G401 (cell line): Measurements from ENCODE around the gene RNF223. TPM values are rescaled to one million over a fixed set of nuclear protein-coding genes. Genes with fewer than 3 reads are reported as not detected.
"Not testable (repeated sequence)": the region's sequence is repeated elsewhere in the genome, so short reads cannot be mapped to it uniquely, and the experiment has no call there.

ENCODE experiments used
- DNase-seq: peaks from one replicate; pipeline ENCODE4 v3.0.0-alpha.2; 2015; ENCODE audit warnings: low spot score
- in situ Hi-C: cut with HindIII; loops from 2 replicates; pipeline ENCODE4 v1.10.0; 2016; ENCODE audit warnings: low sequenced_read_pairs, mixed read lengths
- total RNA-seq: library from RNA; depleted of rRNA; stranded (reverse); fragments of >200 nt; shearing (Covaris generic); gene quantifications from 2 replicates; pipeline ENCODE4 v1.2.3, GENCODE V29; 2014

RNF223 gene
- total RNA-seq, 1 experiment from 2014 or later, result 3.5 TPM

DNA sequence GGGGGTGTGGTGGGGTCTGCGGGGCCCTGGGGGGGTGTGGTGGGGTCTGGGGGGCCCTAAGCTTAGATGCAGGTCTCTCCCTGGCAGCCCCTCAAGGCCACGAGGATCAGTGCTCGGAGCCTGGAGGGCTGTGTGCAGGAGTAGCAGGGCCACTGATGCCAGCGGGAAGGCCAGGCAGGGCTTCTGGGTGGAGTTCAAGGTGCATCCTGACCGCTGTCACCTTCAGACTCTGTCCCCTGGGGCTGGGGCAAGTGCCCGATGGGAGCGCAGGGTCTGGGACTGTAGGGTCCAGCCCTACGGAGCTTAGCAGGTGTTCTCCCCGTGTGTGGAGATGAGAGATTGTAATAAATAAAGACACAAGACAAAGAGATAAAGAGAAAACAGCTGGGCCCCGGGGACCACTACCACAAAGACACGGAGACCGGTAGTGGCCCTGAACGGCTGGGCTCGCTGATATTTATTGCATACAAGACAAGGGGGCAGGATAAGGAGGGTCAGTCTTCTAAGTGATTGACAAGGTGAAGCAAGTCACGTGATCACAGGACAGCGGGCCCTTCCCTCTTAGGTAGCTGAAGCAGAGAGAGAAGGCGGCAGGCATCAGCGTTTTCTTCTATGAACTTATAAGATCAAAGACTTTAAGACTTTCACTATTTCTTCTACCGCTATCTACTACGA lies 8.7 kb downstream of the RNF223 start:
- DNase-seq, result no peak
- in situ Hi-C loops, result no loop called here

DNA sequence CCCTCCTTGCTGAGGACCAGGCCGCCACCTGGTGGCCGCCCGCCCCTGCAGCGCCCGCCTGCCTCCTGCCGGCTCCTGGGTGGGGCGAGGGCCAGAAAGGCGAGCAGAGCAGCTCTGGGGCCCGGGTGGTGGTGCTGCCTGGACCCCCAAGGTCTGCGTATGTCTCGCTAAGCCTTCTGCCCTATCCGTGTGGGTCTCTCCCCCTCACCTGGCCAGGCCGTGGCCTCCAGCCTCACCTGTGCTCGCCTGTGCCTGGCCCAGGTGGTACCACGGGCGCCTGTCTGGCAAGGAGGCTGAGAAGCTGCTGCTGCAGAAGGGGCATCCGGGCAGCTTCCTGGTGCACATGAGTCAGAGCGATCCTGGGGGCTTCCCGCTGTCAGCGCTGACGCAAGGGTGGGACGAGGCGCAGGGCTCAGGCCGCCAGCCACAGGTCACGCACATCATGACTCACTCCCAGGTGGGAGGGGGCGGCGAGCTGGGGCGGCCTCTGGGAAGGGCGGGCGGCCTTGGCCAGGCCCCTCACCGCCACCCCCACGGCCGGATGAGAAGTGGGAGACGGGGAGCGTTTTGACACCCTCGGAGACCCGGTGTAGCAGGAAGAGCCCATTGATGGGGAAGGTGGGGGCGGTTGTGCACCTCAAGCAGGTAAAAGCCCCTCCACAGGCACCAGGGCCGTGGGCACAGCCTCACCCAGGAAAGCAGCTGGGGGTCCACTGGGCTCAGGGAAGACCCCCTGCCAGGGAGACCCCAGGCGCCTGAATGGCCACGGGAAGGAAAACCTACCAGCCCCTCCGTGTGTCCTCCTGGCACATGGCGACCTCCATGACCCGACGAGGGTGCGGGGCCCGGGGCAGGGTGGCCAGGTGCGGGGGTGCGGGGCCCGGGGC lies 9.9 kb downstream of the RNF223 start:
- DNase-seq, result no peak
- in situ Hi-C loops, result no loop called here

- in situ Hi-C loops, result no loop called here
- DNase-seq, result no peak
Measured at GRCh38 chr1:1063261-1063944, 10.7 kb downstream of the RNF223 start.

DNA sequence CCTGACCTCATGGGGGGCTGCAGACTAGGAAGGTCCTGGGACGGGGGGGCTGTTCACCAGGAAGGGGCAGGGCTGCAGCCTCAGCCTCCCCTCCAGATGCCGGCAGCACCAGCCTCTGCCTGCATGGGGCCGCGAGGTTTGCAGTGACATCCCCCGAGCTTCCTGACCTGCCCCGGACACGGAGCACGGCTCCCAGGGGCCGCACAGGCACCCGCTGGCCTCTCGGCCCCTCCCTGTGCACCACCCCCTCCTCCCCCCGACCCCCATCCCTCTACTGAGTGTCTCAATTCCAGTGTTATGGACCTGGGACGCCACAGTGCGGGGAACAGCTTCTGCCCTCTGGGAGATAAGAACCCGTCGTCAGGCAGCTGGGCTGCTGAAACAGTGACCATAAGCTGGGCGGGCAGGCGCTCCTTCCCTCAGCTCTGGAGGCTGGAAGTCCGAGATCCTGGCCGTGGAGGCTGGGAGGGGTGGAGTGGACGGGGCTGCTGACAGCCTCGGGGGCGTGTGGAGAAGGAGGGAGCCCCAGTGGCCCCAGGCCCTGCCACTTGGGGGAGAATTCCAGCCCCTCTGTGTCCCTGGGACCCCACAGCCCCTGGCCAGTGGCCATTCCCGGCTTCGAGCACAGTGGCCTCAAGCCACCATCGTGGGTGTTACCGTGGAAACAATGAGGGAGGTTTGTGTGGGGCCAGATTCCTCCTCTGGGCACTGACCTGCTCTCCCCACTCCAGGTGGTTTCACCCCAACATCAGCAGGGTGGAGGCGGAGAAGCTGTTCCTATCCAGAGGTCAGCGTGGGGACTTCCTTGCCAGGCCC lies 11.6 kb downstream of the RNF223 start:
- in situ Hi-C loops, result no loop called here

GRCh38 chr1:1061682-1062345 lies 12.3 kb downstream of the RNF223 start:
- in situ Hi-C loops, result no loop called here

More for the DNA sequence above, 11.6 kb downstream of the RNF223 start:
- no peak for DNase-seq

DNA sequence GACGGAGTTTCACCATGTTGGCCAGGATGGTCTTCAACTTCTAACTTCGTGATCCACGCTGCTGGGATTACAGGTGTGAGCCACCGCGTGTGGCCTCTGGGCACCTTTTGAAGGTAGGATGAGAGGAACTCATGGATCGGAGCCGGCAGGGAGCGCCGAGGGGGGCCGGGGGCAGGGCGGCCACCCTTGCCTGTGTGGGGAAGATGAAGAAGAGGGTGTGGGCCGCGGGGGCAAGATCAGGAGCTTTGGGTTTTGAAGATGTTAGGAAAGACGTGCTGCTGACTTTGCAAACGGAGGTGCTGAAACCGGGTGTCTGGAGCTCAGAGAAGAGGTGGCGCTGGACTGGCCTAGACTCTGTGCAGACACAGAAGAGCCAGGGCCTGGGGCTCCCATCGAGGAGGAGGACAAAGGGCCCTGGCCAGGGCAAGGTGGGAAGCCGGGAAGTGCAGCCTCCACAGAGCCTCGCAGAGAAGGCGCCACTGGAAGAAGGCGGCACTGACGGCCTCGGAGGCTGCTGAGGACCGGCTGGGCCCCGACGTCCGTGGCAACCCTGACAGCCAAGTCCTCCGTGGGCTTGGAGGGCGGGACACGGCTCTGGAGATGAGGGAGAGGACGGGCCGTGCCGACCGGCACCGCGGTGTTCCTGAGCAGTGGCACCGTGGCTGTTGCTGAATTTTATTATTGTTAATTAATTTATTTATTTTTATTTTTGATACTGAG lies 13.7 kb downstream of the RNF223 start:
- in situ Hi-C loops, result no loop called here

More at GRCh38 chr1:1061682-1062345, 12.3 kb downstream of the RNF223 start:
- no peak for DNase-seq

GRCh38 chr1:1059494-1060280 lies 14.4 kb downstream of the RNF223 start:
- DNase-seq, result peak; percentile 37
- in situ Hi-C loops, result no loop called here

More for the DNA sequence above, 13.7 kb downstream of the RNF223 start:
- DNase-seq, result no peak

GRCh38 chr1:1058921-1059493 lies 15.1 kb downstream of the RNF223 start:
- in situ Hi-C loops, result no loop called here
- DNase-seq, result no peak

DNA sequence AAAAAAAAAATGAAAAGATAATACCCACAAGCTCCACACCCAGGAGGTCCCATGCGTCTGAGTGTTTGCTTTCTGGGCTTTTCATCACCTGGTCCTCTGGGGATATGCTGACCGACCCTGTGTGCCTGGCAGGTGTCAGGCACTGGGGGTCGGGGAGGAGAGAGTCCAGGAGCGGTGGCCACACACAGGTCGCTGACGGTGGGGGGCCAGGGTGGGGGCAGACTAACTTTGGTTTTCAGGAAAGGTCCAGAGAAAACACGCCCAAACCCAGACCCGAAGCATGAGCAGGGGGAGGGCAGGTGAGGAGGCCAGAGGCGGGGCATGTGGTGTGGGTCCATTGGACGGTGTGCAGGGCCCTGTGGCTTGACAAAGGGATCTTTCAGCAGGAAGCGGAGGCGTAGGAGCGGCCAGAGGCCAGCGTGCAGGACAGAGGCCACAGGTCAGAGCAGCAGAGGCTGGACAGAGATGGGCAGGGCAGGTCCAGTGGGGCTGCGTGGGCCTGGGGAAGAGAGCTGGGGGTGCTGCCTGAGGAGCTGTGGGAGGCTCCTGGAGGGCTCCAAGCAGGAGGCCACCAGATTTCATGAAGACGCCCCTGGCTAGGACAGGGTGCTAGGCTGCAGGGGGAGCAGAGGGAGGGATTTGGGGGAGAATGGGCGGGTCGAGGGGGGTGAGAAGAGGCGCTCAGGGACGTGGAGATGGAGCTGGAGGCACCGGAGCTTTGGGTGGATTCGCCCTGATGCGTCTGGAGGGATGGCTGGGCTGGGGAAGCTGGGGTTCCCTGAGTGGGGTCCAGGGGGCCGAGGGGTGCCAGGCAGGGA lies 15.8 kb downstream of the RNF223 start:
- in situ Hi-C loops, result no loop called here

DNA sequence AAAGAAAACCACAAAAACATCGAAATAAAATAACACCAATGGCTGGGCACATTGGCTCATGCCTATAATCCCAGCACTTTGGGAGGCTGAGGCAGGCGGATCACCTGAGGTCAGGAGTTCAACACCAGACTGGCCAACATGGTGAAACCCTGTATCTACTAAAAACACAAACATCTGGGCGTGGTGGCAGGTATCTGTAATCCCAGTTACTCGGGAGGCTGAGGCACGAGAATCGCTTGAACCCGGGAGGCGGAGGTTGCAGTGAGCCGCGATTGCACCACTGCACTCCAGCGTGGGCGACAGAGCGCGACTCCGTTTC lies 16.4 kb downstream of the RNF223 start:
- DNase-seq, in situ Hi-C loops: not testable (repeated sequence)

More for the DNA sequence above, 15.8 kb downstream of the RNF223 start:
- no peak for DNase-seq

DNA sequence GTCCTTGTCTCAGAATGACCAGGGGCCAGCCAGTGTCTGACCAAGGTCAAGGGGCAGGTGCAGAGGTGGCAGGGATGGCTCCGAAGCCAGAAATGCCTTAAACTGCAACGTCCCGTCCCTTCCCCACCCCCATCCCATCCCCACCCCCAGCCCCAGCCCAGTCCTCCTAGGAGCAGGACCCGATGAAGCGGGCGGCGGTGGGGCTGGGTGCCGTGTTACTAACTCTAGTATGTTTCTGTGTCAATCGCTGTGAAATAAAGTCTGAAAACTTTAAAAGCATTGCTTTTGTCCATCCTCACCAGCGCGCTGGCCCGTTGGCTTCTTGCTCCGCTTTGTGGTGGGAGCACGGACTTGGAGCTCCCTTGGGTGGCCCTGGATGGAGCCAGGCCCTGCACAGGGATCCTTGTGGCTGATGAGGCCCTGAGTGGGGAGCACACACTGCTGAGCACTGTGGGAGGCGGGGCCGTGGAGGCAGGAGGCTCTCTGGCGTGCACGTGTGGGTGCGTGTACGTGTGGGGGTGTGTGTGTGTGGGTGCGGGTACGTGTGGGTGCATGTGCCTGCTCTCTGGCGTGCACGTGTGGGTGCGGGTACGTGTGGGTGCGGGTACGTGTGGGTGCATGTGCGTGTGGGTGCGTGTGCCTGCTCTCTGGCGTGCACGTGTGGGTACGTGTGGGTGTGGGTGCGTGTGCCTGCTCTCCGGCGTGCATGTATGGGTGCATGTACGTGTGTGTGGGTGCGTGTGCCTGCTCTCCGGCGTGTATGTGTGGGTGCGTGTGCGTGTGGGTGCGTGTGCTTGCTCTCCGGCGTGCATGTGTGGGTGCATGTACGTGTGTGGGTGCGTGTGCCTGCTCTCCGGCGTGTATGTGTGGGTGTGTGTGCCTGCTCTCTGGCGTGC lies 18.0 kb downstream of the RNF223 start:
- in situ Hi-C loops, result no loop called here

GRCh38 chr1:1054971-1055370 lies 19.1 kb downstream of the RNF223 start:
- in situ Hi-C loops, result no loop called here
- no peak for DNase-seq

More for the DNA sequence above, 18.0 kb downstream of the RNF223 start:
- no peak for DNase-seq

- no peak for DNase-seq
- in situ Hi-C loops, result no loop called here
Measured at GRCh38 chr1:1054099-1054700, 19.9 kb downstream of the RNF223 start.

DNA sequence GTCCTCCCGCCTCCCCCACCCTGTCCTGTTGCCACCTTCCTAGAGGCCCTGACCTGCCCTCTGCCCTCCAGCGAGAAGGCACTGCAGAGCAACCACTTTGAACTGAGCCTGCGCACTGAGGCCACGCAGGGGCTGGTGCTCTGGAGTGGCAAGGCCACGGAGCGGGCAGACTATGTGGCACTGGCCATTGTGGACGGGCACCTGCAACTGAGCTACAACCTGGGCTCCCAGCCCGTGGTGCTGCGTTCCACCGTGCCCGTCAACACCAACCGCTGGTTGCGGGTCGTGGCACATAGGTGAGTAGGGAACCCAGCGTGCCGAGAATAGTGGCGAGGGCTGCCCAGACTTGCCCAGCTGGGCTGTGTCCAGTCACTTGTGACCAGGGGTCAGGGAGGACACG lies 20.4 kb downstream of the RNF223 start:
- in situ Hi-C loops, result no loop called here

DNA sequence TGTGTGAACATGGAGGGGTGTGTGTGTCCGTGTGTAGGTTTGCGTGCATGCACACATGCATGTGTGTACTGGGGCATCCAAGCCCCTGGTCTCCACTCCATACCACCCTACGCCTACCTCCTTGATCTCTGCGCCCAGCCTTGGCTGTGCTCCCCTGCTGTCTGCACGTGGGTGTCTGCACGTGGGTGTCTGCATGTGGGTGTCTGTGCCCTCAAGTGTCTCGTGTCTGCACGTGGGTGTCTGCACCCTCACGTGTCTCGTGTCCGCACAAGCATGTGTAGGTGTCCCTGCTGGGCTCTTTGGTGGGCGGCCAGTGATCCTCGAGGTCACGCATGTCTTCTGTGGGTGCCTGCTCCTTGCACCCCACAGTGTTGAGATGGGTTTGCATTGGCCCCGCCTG lies 21.1 kb downstream of the RNF223 start:
- DNase-seq, result no peak
- in situ Hi-C loops, result no loop called here

More for the DNA sequence above, 20.4 kb downstream of the RNF223 start:
- no peak for DNase-seq
